Epithelial cell of esophagus (primary cell): ENCODE measurements around the gene CHST11.

Experiments
- DNase-seq: peaks from one replicate; pipeline ENCODE4 v3.0.0; 2010; ENCODE audit warnings: low read depth
- H3K4me3 ChIP-seq: 2 replicates; pipeline ENCODE4 v1.5.1; 2011; ENCODE audit warnings: mild to moderate bottlenecking, low read length, control low read depth
- CTCF ChIP-seq: IDR thresholded peaks from 2 replicates; pipeline ENCODE4 v1.5.1; 2011; ENCODE audit warnings: low read depth, mild to moderate bottlenecking, low read length, control low read depth, inconsistent platforms; ENCODE audit not compliant: insufficient read depth; ENCODE audit errors: missing control alignments

The CHST11 gene

DNA sequence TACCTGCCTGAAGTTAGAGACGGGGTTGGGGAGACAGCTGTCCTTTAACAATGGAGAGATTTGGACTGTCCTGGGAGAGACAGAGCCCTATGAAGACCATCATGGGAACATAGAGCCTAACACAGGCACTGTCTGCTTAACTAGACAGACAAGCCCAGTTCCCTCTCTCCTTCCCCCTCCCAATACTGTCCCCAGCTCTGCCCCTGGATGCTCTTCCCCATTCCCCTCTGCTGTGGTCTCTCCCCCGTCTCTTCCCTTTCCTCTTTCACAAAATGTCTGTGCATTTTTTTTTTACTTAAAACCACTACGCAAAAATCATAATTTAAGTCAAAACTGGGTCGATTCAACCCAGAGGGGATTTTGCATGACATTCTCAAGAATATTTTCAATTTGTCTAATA is 232.9 kb downstream of the CHST11 start:
- DNase-seq = no peak
- H3K4me3 ChIP-seq = no peak overlapping the region
- no peak for TF ChIP-seq CTCF

GRCh38 chr12:104691721-104692556 is 235.2 kb downstream of the CHST11 start:
- no peak for DNase-seq
- no peak overlapping the region for H3K4me3 ChIP-seq
- TF ChIP-seq CTCF = no peak

DNA sequence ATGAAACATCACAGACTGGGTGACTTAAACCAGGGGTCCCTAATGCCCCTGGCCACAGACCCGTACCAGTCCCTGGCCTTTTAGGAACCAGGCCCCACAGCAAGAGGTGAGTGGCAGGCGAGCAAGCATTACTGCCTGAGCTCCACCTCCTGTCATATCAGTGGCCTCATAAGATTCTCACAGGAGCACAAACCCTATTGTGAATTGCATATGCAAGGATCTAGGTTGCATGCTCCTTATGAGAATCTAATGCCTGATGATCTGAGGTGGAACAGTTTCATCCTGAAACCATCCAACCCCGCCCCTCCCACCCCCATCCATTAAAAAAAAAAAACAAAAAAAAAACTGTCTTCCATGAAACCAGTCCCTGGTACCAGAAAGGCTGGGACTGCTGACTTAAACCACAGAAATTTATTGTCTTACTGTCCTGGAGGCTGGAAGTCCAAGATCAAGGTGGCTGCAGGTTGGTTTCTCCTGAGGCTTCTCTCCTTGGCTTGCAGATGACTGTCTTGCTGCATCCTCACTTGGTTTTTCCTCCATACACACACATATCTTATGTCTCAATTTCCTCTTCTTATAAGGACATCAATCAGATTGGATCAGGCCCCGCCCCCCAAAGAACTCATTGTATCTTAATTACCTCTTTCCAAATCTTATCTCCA is 235.9 kb downstream of the CHST11 start:
- TF ChIP-seq CTCF = no peak
- H3K4me3 ChIP-seq = no peak overlapping the region
- no peak for DNase-seq

GRCh38 chr12:104693493-104693892 is 236.7 kb downstream of the CHST11 start:
- no peak overlapping the region for H3K4me3 ChIP-seq
- DNase-seq = no peak
- no peak for TF ChIP-seq CTCF

- DNase-seq = no peak
- TF ChIP-seq CTCF = no peak
- H3K4me3 ChIP-seq = no peak overlapping the region
These were observed 237.4 kb downstream of the CHST11 start for GRCh38 chr12:104694161-104694560.

DNA sequence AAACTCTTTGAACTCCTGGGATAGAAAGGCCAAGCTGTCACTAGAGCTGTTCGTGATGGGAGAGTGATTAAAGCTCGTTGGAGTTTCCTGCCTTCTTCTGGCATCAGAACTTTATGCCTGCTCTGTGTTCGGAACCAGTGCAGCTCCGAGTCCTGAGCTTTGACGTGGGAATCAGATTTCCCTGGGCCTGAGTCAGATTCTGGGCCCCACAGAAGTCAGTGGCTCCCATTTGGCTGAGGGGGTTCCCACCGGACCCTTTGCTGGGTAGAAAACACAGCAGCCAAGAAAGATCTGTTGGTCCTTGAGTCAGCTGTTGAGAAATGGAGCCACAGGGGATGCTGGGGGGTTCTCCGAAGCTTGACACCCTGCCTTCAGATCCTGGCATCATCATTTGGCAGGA is 238.0 kb downstream of the CHST11 start:
- H3K4me3 ChIP-seq = no peak overlapping the region
- no peak for DNase-seq
- no peak for TF ChIP-seq CTCF
